Osteoblast (primary cell): Measurements from ENCODE around the gene TRPV3. TPM values are rescaled to one million over a fixed set of nuclear protein-coding genes. Genes with fewer than 3 reads are reported as not detected.

ENCODE experiments used
- DNase-seq: peaks from one replicate; pipeline ENCODE4 v3.0.0; 2011; ENCODE audit warnings: low spot score, mixed read lengths; ENCODE audit not compliant: insufficient read length; ENCODE audit errors: missing footprints
- H2AFZ ChIP-seq: 2 replicates; pipeline ENCODE4 v1.6.0; 2011; ENCODE audit warnings: mild to moderate bottlenecking, low read length
- H3K27ac ChIP-seq: 2 replicates; pipeline ENCODE4 v1.5.1; 2011; ENCODE audit warnings: mild to moderate bottlenecking, low read depth, low read length, moderate library complexity
- H3K27me3 ChIP-seq: 2 replicates; pipeline ENCODE4 v1.6.0; 2012; ENCODE audit warnings: mild to moderate bottlenecking, control low read depth, inconsistent platforms, low read length, moderate library complexity; ENCODE audit not compliant: insufficient read depth
- H3K36me3 ChIP-seq: 2 replicates; pipeline ENCODE4 v1.5.1; 2011; ENCODE audit warnings: mild to moderate bottlenecking, low read length, control low read depth, moderate library complexity; ENCODE audit not compliant: insufficient read depth
- H3K4me1 ChIP-seq: 2 replicates; pipeline ENCODE4 v1.5.1; 2011; ENCODE audit warnings: mild to moderate bottlenecking, low read length, control low read depth, moderate library complexity; ENCODE audit not compliant: insufficient read depth
- H3K4me2 ChIP-seq: 2 replicates; pipeline ENCODE4 v1.6.0; 2011; ENCODE audit warnings: mild to moderate bottlenecking, low read length; ENCODE audit not compliant: insufficient read depth
- H3K4me3 ChIP-seq: fragments of 200-600 bp; sonication (generic); 3 replicates; pipeline ENCODE4 v1.5.1; 2012; ENCODE audit warnings: mild to moderate bottlenecking, low read length, inconsistent platforms; ENCODE audit not compliant: insufficient read depth
- H3K79me2 ChIP-seq: 2 replicates; pipeline ENCODE4 v1.6.0; 2012; ENCODE audit warnings: mild to moderate bottlenecking, low read length, control low read depth, inconsistent platforms; ENCODE audit not compliant: insufficient read depth
- H3K9me3 ChIP-seq: 2 replicates; pipeline ENCODE4 v1.5.1; 2011; ENCODE audit warnings: low read depth, low read length, control low read depth
- H4K20me1 ChIP-seq: 2 replicates; pipeline ENCODE4 v1.6.0; 2012; ENCODE audit warnings: mild to moderate bottlenecking, low read length, control low read depth; ENCODE audit not compliant: insufficient read depth
- total RNA-seq: library from RNA; depleted of rRNA; stranded (reverse); fragments of >200 nt; gene quantifications from 2 replicates; pipeline ENCODE4 v1.2.3, GENCODE V29; 2012
- TF ChIP-seq, protein P1 (sequence below): IDR thresholded peaks from 2 replicates; pipeline ENCODE4 v1.5.1; 2011; ENCODE audit warnings: mild to moderate bottlenecking, low read depth, low read length, moderate library complexity; ENCODE audit errors: extremely low read depth

TRPV3 gene
- total RNA-seq, 1 donor: 0.36 TPM

DNA sequence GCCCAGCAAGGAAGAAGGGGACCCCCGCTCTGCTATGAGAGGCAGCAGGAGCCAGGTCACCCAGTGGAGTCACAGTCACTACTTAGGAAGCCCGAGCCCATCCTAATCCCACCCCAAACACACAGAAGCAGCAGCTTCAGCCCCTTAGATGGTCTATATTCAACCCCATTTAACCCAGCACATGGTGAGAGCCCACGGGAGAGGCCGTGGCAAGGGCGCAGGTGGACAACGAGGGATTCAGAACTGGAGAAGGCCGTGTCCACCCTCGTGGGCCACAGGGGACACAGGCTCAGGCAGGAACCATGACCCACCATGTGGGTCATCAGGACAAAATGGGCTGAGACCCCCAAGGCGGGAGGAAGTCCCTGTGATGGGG is 1.6 kb upstream of the TRPV3 start:
- Histone ChIP-seq H3K36me3 (no peaks in the 10 kb centered on the region), H2AFZ (no peak overlapping the region), H3K4me3 (no peak overlapping the region), H3K4me1 (no peaks in the 10 kb centered on the region), H3K27ac (no peak overlapping the region), H3K9me3 (no peaks in the 10 kb centered on the region), H3K79me2 (no peaks in the 10 kb centered on the region), H4K20me1 (no peaks in the 10 kb centered on the region), H3K4me2 (no peak overlapping the region), H3K27me3 (no peaks in the 10 kb centered on the region)
- TF ChIP-seq, protein P1, sequence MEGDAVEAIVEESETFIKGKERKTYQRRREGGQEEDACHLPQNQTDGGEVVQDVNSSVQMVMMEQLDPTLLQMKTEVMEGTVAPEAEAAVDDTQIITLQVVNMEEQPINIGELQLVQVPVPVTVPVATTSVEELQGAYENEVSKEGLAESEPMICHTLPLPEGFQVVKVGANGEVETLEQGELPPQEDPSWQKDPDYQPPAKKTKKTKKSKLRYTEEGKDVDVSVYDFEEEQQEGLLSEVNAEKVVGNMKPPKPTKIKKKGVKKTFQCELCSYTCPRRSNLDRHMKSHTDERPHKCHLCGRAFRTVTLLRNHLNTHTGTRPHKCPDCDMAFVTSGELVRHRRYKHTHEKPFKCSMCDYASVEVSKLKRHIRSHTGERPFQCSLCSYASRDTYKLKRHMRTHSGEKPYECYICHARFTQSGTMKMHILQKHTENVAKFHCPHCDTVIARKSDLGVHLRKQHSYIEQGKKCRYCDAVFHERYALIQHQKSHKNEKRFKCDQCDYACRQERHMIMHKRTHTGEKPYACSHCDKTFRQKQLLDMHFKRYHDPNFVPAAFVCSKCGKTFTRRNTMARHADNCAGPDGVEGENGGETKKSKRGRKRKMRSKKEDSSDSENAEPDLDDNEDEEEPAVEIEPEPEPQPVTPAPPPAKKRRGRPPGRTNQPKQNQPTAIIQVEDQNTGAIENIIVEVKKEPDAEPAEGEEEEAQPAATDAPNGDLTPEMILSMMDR: no peak
- DNase-seq: peak; percentile 63

DNA sequence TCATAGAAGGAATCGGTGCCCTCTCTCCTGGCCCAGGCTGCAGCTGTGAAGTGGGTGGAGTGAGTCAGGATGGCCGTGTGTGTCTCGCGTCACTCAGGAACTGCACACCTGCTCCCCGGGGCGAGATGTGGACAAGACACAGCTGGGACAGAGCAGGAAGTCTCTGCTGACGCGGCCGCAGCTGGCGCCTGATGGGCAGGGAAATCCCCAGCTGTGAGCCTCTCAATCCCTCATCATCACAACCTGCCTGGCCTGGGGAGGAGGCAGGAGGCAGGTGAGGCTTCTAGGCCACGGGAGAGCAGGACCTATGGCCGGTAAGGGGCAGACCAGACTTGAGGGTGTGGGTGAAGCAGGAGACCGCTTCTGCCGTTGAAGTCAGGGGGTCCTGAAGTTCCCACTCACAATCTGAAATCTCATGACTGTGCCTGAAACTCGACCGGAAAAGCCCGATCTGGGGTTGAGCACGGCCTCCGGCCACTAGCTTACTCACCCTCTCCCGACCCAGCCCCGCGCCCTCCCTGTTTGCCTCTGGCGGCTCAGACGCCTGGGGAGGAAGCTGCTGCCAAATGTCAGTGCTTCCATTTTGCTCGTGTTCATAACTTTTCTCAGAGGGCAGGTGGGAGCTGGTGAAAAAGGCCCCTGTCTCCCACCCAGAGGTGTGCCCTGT is 1.1 kb upstream of the TRPV3 start:
- Histone ChIP-seq H3K4me3 (no peak overlapping the region), H3K9me3 (no peaks in the 10 kb centered on the region), H3K27ac (no peak overlapping the region), H4K20me1 (no peaks in the 10 kb centered on the region), H3K4me1 (no peaks in the 10 kb centered on the region), H2AFZ (peak overlapping the region; percentile 41), H3K79me2 (no peaks in the 10 kb centered on the region), H3K36me3 (no peaks in the 10 kb centered on the region), H3K4me2 (no peak overlapping the region), H3K27me3 (no peaks in the 10 kb centered on the region)
- DNase-seq: peak; percentile 86
- TF ChIP-seq, protein P1: no peak

DNA sequence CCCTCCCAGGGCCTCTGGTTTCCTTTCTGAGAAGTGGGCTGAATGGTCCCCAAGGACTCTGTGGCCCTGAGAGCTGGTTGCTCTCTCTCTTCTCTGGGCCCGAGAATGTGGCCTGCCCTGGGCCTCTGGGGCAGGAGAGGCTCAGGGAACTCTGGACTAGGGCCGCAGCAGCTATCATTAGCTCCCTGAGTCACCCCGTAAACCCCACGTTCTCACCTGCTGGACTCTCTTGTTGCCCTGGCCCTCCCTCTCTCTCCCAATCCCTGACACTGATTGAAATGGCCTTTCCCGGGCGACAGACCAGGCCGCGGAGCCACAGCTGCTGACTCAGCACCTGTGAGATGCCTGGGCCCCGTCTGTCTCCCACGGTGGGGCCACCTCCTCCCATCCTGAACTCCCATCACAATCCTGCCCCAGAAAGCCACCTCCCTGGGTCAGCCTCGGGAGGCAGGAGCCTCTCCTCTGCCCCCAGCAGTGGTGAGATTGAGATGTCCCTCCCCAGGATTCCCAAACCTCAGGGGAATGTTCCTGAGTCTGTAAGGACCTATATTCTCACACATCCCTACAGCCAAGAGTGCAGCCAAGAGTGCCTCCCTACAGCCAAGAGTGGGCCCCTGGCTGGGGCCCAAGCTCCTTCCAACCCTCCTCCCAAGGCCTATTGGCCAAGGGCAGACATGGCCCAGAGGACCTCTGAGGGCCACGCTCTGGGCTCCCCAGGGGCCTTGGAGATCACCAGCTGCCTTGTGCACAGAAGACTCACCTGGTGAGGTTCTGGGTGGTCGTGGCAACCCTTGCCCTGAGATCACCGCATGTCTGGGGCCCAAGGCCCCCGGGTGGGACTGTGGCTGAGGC is 470 bp downstream of the TRPV3 start:
- H2AFZ ChIP-seq: no peak overlapping the region
- no peak overlapping the region for H3K27ac ChIP-seq
- peak; percentile 78 for DNase-seq

More for the DNA sequence above, 470 bp downstream of the TRPV3 start:
- Histone ChIP-seq H3K79me2 (no peaks in the 10 kb centered on the region), H3K4me3 (no peak overlapping the region), H3K4me1 (no peaks in the 10 kb centered on the region), H3K4me2 (no peak overlapping the region), H3K27me3 (no peaks in the 10 kb centered on the region), H4K20me1 (no peaks in the 10 kb centered on the region), H3K36me3 (no peaks in the 10 kb centered on the region), H3K9me3 (no peaks in the 10 kb centered on the region)
- TF ChIP-seq, protein P1: no peak
